ENCODE results near the gene UPK3A.

The UPK3A gene

GRCh38 chr22:45332001-45332400 is 47.3 kb downstream of the UPK3A start:
- no peak for DNase-seq

GRCh38 chr22:45334068-45334467 is 49.3 kb downstream of the UPK3A start:
- DNase-seq: no peak

- peak; percentile 89 for DNase-seq
Measured at GRCh38 chr22:45334528-45334927, 49.8 kb downstream of the UPK3A start.

- DNase-seq: peak; percentile 64
Measured at GRCh38 chr22:45335021-45335818, 50.5 kb downstream of the UPK3A start.

DNA sequence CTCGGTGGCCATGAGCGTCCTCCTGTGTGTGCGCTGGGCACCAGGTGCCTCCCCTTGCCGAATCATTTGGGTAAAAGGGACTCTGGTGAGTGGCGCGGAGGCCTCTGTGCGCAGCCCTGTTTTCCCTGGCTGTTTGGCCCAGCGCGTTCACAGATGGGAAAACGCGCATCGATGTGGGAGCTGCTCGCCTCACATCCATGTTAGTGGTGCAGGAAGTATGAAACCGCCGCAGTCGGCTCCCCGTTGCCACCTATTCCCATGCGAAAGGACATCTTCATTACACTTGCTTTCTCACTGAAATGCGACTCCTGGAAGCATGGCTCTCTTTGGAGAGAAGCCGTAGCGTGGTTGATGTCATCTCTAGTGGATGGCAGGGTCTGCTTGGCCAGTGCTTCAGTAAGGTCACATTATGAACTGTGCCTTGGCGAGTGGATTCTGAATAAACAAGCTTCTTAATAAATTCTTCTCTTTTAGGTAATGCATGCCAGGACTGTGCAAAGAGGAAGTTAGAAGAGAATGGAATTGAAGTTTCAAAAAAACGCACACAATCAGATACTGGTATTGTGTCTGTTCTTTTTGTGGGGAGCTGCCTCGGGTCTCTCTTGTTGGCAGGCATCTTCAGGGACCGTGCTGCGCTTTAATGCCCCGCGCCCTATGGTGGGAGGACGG is 51.2 kb downstream of the UPK3A start:
- no peak for DNase-seq

- DNase-seq: peak; percentile 36
Measured at GRCh38 chr22:45336971-45337431, 52.3 kb downstream of the UPK3A start.

DNA sequence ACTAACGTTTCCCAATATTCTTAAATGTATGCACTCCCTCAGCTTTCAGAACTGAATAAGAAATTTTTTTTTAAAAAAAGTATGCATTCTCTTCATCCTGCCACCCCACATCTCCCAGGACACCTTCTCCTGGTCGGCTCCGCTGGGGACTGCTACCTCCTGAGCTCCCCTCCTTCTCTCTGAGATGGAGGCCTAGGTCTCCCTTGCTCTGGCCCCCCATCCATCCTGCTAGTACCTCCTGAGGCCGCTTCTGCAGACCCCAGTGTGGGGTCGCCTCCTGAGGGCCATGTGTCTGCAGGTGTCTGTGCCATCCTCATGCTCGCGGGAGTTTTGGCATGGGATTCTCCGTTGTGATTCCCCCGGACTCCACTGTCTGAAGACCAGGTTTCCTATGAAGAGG is 52.8 kb downstream of the UPK3A start:
- DNase-seq: no peak

DNA sequence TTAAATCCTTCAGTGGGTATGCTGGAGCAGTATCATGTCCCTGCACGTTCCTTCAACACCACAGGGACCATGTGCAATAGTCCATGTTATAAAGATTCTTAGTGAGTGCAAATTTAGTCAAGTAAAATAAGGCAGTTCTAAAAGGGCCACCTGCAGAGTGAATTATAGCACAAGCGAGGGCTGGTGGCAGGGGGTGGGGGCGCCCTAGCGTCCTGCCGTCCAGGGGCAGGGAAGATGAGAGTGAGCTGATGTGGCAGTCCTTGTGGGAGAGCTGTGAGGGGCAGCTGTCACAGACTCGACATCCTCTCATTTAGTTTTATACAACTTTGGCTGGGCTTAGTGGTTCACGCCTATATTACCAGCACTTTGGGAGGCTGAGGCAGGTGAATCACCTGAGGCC is 54.0 kb downstream of the UPK3A start:
- DNase-seq: no peak

- DNase-seq: no peak
Measured at GRCh38 chr22:45340323-45340722, 55.6 kb downstream of the UPK3A start.

GRCh38 chr22:45341498-45341897 is 56.7 kb downstream of the UPK3A start:
- DNase-seq: no peak

DNA sequence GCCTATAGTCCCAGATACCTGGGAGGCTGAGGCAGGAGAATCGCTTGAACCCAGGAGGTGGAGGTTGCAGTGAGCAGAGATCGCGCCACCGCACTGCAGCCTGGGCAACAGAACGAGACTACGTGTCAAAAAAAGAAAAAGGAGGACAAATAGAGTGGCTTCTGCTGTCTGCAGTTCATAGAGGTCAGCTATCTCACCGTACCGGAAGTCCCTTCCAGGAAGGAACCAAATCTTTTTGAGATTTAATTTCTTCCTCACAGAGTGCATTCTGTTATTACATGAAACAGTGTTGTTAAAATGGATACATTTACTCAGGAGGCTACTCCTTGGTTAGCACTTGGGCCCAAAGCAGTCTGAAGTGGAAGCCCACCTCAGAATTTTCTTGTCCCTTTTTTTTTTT is 58.4 kb downstream of the UPK3A start:
- DNase-seq: no peak

DNA sequence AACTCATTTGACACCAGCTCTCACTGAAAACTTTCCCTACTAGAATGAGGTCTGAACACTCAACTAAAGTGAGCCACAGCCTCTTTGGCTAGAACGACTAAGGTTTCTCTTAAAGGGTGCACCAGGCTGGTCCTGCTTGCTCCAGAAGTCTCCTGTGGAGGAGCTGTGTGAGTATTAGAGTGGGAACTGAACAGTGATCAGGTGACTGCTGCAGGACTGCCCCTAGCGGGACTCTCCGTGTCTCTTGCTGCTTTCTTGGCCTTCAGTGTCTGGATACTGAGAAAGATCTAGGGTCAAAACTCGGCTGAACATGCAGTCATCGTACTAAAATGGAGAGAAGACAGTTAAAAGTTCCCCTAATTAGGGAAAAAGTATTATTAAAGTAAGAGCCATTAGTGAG is 59.6 kb downstream of the UPK3A start:
- DNase-seq: no peak

Data from NCI-H446 treated with DMSO at 0.1 percent for 48 hours (cell line).